Measurements from ENCODE around the gene NR1H4.
A peak's percentile ranks its signal among the peaks of the same experiment; 100 is the strongest.
"Not testable (repeated sequence)": the region's sequence is repeated elsewhere in the genome, so short reads cannot be mapped to it uniquely, and the experiment has no call there.

The NR1H4 gene

GRCh38 chr12:100544165-100544564, 70.5 kb downstream of the NR1H4 start:
- TF ChIP-seq CTCF (conservative IDR thresholded peaks at IDR 0.05; ENCODE audit: low read depth, low read length): no peak
- no peak overlapping the region for H3K4me3 ChIP-seq (ENCODE audit: low read length)
- DNase-seq (ENCODE audit: low read depth): no peak

- no peak overlapping the region for H3K4me3 ChIP-seq (ENCODE audit: low read length)
- no peak for TF ChIP-seq CTCF (conservative IDR thresholded peaks at IDR 0.05; ENCODE audit: low read depth, low read length)
- DNase-seq (ENCODE audit: low read depth): no peak
Observed at GRCh38 chr12:100545092-100545491, 71.4 kb downstream of the NR1H4 start.

GRCh38 chr12:100553936-100554335, 80.3 kb downstream of the NR1H4 start:
- H3K4me3 ChIP-seq (ENCODE audit: low read length): no peak overlapping the region
- peak; percentile 13 for DNase-seq (ENCODE audit: low read depth)
- no peak for TF ChIP-seq CTCF (conservative IDR thresholded peaks at IDR 0.05; ENCODE audit: low read depth, low read length)

GRCh38 chr12:100554608-100555077, 81.0 kb downstream of the NR1H4 start:
- peak; percentile 97 for TF ChIP-seq CTCF (conservative IDR thresholded peaks at IDR 0.05; ENCODE audit: low read depth, low read length)
- H3K4me3 ChIP-seq (ENCODE audit: low read length): no peak overlapping the region
- DNase-seq (ENCODE audit: low read depth): peak; percentile 67

GRCh38 chr12:100555722-100556121, 82.1 kb downstream of the NR1H4 start:
- H3K4me3 ChIP-seq (ENCODE audit: low read length): no peak overlapping the region
- no peak for DNase-seq (ENCODE audit: low read depth)
- no peak for TF ChIP-seq CTCF (conservative IDR thresholded peaks at IDR 0.05; ENCODE audit: low read depth, low read length)

- TF ChIP-seq CTCF (conservative IDR thresholded peaks at IDR 0.05; ENCODE audit: low read depth, low read length): no peak
- no peak overlapping the region for H3K4me3 ChIP-seq (ENCODE audit: low read length)
- DNase-seq (ENCODE audit: low read depth): no peak
Observed at GRCh38 chr12:100557357-100557756, 83.7 kb downstream of the NR1H4 start.

GRCh38 chr12:100559261-100559660, 85.6 kb downstream of the NR1H4 start:
- H3K4me3 ChIP-seq (ENCODE audit: low read length); DNase-seq (ENCODE audit: low read depth): not testable (repeated sequence)

- TF ChIP-seq CTCF (conservative IDR thresholded peaks at IDR 0.05; ENCODE audit: low read depth, low read length): no peak
- no peak overlapping the region for H3K4me3 ChIP-seq (ENCODE audit: low read length)
Observed at GRCh38 chr12:100564090-100564489, 90.4 kb downstream of the NR1H4 start.

More at GRCh38 chr12:100564090-100564489, 90.4 kb downstream of the NR1H4 start:
- DNase-seq (ENCODE audit: low read depth): no peak
